ENCODE data around the gene SLC52A3.

- no peak for TF ChIP-seq CTCF (optimal IDR thresholded peaks at IDR 0.05 in 1 of 3, IDR thresholded peaks at IDR 0.05 in 1 of 3, conservative IDR thresholded peaks at IDR 0.05 in 1 of 3; ENCODE audit: extremely low read depth in 1 of 3, insufficient read depth in 2 of 3, low read length in 3 of 3)
- no peak for TF ChIP-seq EZH2 (IDR thresholded peaks at IDR 0.05; ENCODE audit: low read length)
Observed at GRCh38 chr20:719816-720215, 48.5 kb downstream of the SLC52A3 start.
